GM19324 (cell line): ENCODE measurements around the gene FGD6.

Experiments used
- ATAC-seq: cut with Tn5 transposase; IDR thresholded peaks from one replicate; pipeline ENCODE4 v1.9.1; 2021; ENCODE audit warnings: mild to moderate bottlenecking, moderate library complexity; ENCODE audit not compliant: unreplicated experiment, low FRiP score

Gene FGD6

DNA sequence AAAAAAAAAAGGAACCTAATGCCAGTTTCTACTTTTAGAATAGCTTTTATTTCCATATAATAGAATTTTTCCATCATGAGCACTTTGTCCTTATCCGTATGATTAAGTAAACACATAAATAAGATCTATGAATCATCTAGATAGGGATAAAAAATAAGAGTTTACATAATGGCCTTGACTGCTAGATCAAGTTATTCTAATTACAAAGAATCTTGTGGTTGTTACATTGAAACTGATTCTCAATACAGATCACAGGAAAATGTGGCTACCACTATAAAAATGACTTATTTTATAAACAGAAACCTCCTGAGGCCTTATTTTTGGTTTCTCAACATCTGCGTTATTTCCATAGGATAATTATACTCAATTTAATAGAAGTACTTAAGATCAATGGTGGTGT is 179.4 kb downstream of the FGD6 start:
- ATAC-seq: no peak

- ATAC-seq: no peak
Measured at GRCh38 chr12:95034750-95035149, 182.5 kb downstream of the FGD6 start.
